HFFc6 (cell line): ENCODE data around the gene LEMD2. TPM values are rescaled to one million over a fixed set of nuclear protein-coding genes. Genes with fewer than 3 reads are reported as not detected.

Experiments used
- DNase-seq: peaks from one replicate; pipeline ENCODE4 v3.0.0-alpha.2; 2018
- H3K27ac Mint-ChIP-seq: 2 replicates; pipeline ENCODE4 v1.8.0; 2020; ENCODE audit warnings: mild to moderate bottlenecking, mixed read lengths
- H3K27me3 Mint-ChIP-seq: 2 replicates; pipeline ENCODE4 v1.8.0; 2021; ENCODE audit warnings: mild to moderate bottlenecking, moderate library complexity, mixed read lengths; ENCODE audit not compliant: insufficient read depth
- H3K36me3 Mint-ChIP-seq: 2 replicates; pipeline ENCODE4 v1.8.0; 2021; ENCODE audit warnings: low read depth, mixed read lengths
- H3K4me1 Mint-ChIP-seq: 2 replicates; pipeline ENCODE4 v1.8.0; 2020; ENCODE audit warnings: low read depth, mixed read lengths
- H3K4me3 Mint-ChIP-seq: 2 replicates; pipeline ENCODE4 v1.8.0; 2020; ENCODE audit warnings: mild to moderate bottlenecking, moderate library complexity, mixed read lengths
- H3K9me3 Mint-ChIP-seq: 2 replicates; pipeline ENCODE4 v1.8.0; 2020; ENCODE audit warnings: mild to moderate bottlenecking, mixed read lengths
- CTCF ChIP-seq: fragments of 200-600 bp; sonication (generic); IDR thresholded peaks from 2 replicates; pipeline ENCODE4 v1.5.0; 2021; ENCODE audit warnings: antibody characterized with exemption, mild to moderate bottlenecking
- total RNA-seq, 6 experiments: library from RNA; stranded (reverse); fragmentation: NEBNext Ultra II Directional; extraction: Animal tissue kit (Norgen Biotek cat#: 25700); gene quantifications; 2 replicates in 1 of 6; 3 replicates in 5 of 6; pipeline ENCODE4 v1.2.3, GENCODE V29; 2021

LEMD2 gene
- total RNA-seq, 6 experiments from 2014 or later = 42.4 to 46.7 (median 44.9) TPM

DNA sequence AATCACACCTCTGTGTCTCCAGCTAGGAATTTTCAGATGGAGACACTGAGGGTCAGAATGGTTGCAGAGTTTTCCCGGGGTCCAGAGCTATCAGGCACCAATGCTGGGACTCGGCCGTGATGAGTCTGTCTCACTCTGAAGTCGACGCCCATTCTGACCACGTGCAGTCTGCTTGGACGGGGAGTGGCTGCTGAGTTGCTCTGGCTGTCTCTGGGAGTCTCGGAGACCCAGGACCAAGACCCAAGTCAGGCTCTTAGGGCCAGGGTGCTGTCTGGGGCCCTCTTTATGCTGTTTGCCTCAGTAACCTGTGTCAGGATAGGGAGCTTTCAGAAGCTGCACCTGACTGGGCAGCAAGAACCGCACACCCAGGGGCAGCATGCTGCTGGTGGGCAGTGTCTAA, 46.8 kb downstream of the LEMD2 start:
- H3K27me3 Mint-ChIP-seq = no peaks in the 10 kb centered on the region; the same call in 1 of the 2 replicates
- no peak overlapping the region for H3K27ac Mint-ChIP-seq
- DNase-seq = no peak
- no peak overlapping the region for H3K4me3 Mint-ChIP-seq
- TF ChIP-seq CTCF = no peak
- no peaks in the 10 kb centered on the region for H3K36me3 Mint-ChIP-seq
- no peaks in the 10 kb centered on the region for H3K9me3 Mint-ChIP-seq
- H3K4me1 Mint-ChIP-seq = peaks cover 24% of the 10 kb centered on the region

DNA sequence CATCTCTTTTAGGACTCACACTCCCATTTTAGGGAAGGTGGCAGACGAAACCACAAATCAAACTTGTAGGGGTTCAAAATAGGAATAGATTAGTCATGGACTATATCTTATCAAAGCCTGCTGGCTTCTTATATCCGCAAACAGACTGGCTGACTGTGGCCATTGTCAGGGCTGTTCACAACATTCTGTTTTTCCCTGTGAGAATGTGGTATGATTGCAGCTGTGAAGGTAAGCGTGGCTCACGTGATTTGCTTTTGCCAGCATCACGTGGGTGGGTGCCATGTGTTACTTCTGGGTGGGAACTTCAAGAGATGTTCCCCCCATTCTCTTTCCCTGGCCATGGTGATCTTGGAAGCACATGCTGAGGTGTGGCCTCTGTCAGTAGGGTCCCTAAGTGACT, 48.1 kb downstream of the LEMD2 start:
- TF ChIP-seq CTCF = no peak
- no peak overlapping the region for H3K27ac Mint-ChIP-seq
- DNase-seq = no peak
- no peaks in the 10 kb centered on the region; the same call in 1 of the 2 replicates for H3K27me3 Mint-ChIP-seq
- no peak overlapping the region for H3K4me3 Mint-ChIP-seq
- no peaks in the 10 kb centered on the region for H3K9me3 Mint-ChIP-seq
- no peaks in the 10 kb centered on the region for H3K36me3 Mint-ChIP-seq
- peaks cover 11% of the 10 kb centered on the region for H3K4me1 Mint-ChIP-seq

DNA sequence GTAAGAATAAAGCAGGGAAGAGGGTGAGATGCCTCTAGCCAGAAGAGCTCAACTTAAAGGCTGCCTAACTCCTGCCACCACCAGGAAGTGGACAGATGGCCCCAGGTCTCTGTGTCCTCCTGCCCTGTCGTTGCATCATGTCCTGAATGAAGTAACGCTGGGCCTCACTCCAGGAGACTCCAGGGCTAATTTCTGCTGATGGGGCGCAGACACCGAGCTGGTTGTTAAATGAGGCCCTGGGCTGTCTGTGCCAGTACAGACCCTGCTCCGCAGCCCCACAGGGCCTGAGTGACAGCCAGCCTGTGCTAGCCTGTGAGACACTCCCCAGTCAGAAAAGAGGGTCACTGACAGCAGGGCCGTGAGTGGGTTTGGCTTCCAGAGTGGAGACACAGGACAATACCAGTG, 48.7 kb downstream of the LEMD2 start:
- Mint-ChIP-seq H3K36me3 (no peaks in the 10 kb centered on the region), H3K27me3 (no peaks in the 10 kb centered on the region; the same call in 1 of the 2 replicates), H3K9me3 (no peaks in the 10 kb centered on the region), H3K27ac (no peak overlapping the region), H3K4me3 (no peak overlapping the region), H3K4me1 (peaks cover 5% of the 10 kb centered on the region)
- no peak for DNase-seq
- TF ChIP-seq CTCF = no peak

GRCh38 chr6:33739571-33739970, 49.4 kb downstream of the LEMD2 start:
- H3K27me3 Mint-ChIP-seq = no peaks in the 10 kb centered on the region; the same call in 1 of the 2 replicates
- TF ChIP-seq CTCF = no peak
- DNase-seq = no peak
- H3K36me3 Mint-ChIP-seq = no peaks in the 10 kb centered on the region
- H3K27ac Mint-ChIP-seq = no peak overlapping the region
- H3K4me1 Mint-ChIP-seq = no peaks in the 10 kb centered on the region; the same call in 1 of the 2 replicates
- no peaks in the 10 kb centered on the region for H3K9me3 Mint-ChIP-seq
- no peak overlapping the region for H3K4me3 Mint-ChIP-seq

- Mint-ChIP-seq H3K36me3 (no peaks in the 10 kb centered on the region), H3K4me1 (no peaks in the 10 kb centered on the region; the same call in 1 of the 2 replicates), H3K27me3 (no peaks in the 10 kb centered on the region; the same call in 1 of the 2 replicates), H3K27ac (no peak overlapping the region), H3K9me3 (no peaks in the 10 kb centered on the region), H3K4me3 (no peak overlapping the region)
- TF ChIP-seq CTCF = no peak
- DNase-seq = no peak
These were observed 50.1 kb downstream of the LEMD2 start for GRCh38 chr6:33738879-33739278.

GRCh38 chr6:33738153-33738552, 50.8 kb downstream of the LEMD2 start:
- Mint-ChIP-seq H3K27ac (no peak overlapping the region), H3K36me3 (no peaks in the 10 kb centered on the region), H3K27me3 (peaks cover 4% of the 10 kb centered on the region), H3K9me3 (no peaks in the 10 kb centered on the region), H3K4me1 (no peaks in the 10 kb centered on the region; the same call in 1 of the 2 replicates), H3K4me3 (no peak overlapping the region)
- no peak for DNase-seq
- no peak for TF ChIP-seq CTCF
